Stromal cell of bone marrow (primary cell): ENCODE results near the gene FGR.
"Not testable (repeated sequence)": the region's sequence is repeated elsewhere in the genome, so short reads cannot be mapped to it uniquely, and the experiment has no call there.

Experiments
- DNase-seq: peaks from one replicate; pipeline ENCODE4 v3.0.0-alpha.2; 2012; ENCODE audit warnings: low read depth

The FGR gene

DNA sequence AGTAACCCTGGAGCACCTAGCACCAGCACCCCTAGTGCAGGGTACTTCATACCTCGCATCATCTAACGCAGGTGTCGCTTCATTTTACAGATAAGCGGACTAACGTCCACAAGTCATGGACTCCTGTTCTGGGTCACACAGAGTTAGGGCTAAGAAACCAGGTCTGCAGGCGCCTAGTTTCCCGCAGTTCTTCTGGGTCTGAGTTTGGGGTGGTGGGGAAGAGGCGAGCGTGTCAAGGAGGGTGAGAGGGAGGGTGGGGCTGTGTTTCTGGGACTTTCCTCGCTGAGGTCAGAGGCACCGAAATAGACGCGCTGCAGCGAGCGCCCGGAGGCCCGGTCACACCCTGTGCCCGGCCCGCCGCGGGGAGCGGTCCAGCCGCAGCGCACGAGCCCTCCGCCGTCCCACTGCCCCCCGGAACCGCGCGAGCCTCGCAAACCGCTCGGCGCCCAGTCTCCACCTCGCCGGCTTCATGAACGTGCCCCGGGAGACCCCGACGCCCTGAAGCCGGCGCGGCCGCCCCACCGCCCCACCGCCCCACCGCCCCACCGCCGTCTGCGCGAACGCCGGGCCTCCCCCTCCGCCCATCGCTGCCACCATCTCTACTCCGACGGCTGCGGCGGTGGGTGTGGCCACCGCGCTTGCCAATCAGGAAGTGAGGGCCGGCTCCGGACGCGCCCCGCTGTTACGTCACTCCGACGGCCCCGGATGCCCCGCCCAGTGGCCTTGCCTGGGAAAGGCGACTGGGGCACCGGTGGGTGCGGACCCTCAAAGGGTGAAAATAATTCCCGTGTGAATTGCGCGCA lies 24.7 kb upstream of the FGR start:
- DNase-seq: peak; percentile 67

DNA sequence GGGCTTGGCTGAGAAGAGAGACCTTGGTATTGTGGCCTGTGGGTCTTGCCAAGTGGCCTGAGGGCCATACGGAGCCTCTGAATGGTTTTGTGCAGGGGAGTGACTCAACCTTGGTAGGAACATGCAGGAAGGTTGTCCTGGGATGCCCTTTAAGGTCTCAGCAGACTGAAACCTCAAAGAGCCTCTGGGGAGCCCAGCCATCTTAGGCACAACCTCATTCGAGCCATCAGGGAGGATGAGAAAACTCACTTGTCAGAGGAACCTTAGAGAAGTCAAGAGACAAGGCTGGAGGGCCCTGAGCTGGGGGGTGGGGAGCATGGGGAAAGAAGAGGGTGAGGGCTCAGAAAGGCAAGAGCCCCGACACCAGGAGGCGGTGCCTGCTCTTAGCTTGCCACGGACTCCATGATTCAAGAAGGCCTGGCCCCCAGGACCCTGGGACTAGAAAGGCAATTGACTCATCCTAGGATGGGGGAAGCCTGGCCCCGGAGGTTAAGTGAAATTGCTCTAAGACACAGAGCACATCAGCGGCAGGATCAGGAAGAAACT lies 24.0 kb upstream of the FGR start:
- DNase-seq: peak; percentile 78

DNA sequence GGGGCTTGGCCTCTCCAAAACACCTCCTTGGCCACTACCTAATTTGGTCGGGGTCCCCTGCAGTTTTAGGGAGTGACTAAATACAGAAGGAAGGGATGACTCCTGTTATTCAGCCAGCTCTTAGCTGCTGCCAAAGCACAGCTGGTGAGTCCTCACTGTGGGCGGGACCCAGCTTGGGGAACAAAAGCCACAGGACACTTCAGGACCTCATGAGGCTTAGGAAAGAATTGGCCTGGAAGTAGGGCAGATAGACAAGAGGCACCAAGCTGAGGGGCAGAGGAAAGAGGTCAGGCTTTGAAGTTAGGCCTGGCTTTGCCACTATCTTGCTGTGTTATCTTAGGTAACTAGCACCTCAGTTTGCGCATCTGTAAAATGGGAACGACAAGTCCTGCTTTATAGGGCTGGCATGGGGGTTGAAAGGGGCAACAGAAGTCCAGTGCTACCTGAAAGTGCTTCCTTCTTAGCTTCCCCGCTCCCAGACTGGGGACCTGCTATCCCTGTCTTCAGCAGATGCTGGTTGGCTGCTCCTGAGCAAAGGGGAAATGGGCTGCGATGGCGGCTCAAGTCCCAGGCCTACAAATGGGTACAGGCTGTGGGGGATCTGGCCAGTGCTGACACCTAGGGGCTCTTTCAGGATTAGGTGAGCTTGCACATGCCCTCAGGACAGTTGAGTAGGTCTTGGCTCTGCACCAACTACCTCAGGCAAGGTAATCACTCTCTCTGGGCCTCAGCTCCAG lies 21.3 kb upstream of the FGR start:
- peak; percentile 84 for DNase-seq

DNA sequence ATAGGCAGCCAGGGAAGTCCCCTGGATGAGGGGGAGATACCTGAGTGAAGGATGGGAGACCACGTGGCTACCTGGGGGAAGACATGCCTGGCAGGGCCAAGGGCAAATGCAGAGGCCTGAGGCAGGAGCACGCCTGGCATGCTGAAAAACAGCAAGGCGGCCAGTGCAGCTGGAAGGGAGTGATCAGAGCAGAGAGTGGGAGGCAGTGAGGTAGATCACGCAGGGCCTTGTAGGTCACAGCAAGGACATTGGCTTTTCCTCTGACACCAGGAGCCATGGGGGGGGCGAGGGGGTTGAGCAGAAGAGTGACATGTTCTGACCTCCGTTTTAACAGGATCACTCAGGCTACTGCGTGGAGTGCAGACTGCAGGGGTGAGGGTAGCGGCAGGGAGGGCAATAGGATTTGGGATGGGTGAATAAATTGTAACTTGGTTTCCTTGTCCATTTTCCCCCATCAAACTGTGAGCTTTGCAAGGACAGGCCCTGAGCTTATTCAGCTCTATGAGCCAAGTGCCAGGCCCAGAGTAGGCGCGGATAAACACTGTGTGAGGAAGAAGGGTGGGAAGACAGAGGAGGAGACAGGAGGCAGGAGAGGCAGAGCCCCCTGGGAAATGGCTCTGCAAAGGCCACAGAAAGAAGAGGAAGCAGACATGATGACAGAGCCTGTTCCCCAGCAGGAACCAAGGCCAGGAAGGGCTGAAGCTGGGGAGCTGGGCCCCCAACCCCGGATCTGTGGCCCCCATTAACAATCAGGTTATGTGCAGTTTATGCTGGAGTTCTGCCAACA lies 20.4 kb upstream of the FGR start:
- no peak for DNase-seq

DNA sequence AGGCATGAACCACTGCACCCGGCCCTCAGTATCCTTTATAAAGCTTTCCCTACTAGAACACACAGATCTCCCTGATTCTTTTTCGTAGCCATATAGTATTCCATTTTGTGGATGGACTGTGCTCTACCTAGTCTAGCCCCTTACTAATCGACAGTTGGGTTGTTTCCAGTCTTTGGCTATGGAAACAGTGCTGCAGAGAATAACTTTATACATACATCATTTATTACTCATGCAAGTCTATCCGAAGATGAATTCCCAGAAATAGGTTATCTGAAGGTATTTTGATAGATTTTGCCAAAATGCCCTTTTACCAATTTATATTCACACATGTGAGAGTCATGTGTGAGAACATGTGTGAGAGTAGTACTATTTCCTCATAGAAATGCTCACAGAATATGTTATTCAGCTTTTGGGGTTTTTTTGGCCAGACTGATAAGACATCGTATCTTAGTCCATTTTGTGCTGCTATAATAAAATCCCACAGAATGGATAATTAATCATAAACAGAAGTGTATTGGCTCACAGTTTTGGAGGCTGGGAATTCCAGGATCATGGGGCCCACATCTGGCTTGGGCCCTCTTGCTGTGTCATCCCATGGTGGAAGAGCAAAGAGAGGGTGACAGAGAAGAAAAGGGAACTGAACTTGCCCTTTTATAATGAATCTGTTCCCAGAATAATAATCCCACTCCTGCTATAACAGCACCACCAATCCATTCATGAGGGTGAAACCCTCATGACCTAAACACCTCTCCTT lies 17.3 kb upstream of the FGR start:
- DNase-seq: no peak

DNA sequence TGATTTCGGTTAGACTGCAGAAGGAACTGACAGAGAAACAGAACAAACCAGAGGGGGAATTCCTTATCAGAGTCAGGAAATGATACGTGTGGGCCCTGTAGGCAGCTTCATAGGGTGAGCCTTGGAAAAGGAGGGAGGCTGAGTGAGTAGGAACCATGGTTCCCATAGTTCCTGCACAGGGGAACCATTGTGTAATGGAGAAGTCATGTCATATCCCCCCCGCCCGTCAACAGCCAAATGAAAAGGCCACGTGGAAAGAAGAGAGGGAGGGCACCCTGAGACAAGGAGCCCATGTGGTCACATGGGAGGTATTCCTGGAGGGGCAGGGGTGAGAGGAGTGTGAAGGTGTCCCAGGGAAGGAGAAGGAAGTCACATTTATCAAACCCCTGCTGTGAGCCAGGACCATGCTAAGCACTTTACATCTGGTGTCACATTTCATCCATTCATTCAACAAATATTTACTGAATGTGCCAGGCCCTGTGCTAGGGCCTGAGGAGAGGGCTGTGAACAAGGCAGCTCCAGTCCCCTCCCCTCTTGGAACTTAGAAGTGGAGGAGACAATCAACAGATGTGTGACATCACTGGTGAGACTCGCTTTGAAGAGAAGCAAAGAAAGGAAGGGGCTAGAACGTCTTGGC lies 15.7 kb upstream of the FGR start:
- DNase-seq: no peak

DNA sequence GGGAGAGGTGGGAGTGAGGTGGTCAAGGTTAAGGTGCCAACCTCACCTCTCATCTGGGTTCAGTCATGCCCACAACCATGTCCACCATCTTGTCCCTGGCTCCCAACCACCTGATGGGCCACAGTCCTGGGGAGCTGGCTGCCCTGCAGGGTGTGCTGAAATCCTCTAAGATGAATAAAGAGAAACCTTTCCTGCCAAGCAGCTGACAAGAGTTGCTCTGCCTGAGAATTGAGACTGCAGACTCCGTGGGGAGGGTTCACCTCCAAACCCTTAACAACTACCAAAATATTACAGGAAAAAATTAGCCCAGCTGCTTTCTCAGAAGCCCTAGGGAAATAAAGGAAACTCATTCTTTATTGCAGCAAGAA lies 15.2 kb upstream of the FGR start:
- no peak for DNase-seq

DNA sequence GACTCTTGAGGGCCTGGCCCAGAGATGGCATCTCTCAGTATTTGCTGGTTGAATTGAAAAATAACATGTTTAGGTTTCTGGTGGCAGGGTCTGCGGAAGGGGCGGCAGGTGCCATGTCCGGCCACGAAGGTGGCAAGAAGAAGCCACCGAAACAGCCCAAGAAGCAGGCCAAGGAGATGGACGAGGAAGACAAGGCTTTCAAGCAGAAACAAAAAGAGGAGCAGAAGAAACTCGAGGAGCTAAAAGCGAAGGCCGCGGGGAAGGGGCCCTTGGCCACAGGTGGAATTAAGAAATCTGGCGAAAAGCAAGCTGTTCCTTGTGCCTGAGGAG lies 14.3 kb upstream of the FGR start:
- no peak for DNase-seq

DNA sequence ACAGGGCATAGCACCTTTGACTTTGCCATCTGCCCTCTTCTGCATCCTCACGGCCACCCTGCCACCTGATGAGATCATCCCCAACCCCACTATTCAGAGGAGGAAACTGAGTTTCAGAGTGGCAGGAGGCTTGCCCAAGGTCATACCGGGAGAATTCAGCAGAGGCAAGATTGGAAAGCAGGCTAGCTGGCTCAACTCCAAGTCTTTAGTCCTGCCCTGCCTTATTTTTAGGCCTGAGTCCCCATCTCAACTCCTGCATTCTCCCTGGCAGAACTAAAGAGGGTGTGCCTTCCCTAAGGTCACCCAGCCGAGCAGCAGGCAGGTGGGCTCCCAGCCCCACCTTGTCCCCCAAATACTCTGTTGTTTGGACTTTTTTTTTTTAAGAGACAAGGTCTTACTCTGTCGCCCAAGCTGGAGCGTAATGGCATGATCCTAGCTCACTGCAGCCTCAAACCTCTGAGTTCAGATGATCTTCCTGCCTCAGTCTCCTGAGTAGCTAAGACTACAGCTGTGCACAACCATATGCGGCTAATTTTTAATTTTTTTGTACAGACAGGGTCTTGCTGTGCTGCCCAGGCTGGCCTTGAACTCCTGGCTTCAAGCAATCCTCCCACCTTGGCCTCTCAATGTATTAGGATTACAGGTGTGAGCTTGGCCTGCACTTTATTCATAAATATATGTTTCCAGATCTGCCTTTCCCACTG lies 13.8 kb upstream of the FGR start:
- DNase-seq: no peak

DNA sequence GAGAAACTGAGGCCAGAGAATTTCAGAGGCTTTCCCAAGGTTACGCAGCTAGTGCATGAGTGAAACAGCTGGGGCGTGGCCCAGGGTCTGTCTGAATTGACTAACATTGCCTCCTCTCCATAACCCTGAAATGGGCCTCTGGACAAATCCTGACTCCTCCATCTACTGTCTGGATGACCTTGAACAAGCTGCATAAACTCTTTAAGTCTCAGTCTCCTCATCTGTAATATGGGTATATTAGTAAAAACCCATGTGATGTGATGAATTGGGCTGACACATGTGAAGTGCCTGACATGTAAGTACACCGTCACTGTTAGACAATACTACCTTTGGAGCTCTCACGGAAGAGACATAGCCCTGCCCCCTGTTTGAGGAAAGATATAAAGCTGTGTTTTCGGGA lies 12.3 kb upstream of the FGR start:
- no peak for DNase-seq

DNA sequence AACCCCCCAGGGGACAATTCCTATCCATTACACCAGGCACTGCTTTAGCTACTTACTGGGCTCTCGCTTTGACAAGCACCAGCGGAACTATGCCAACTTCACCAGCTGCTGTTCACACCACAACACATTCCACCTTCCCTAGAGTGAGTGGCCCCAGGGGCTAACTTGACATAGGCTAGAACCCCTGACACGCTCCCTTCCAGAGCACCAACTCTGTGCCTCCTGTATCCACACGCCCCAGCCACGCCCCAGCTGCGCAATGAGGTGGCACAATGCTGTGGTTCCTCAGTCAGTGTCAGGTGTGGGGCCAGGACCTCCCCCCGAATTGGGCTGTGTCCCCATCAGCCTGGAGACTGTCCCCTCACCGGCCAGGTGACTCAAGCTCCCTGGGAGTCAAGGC lies 11.7 kb upstream of the FGR start:
- no peak for DNase-seq

DNA sequence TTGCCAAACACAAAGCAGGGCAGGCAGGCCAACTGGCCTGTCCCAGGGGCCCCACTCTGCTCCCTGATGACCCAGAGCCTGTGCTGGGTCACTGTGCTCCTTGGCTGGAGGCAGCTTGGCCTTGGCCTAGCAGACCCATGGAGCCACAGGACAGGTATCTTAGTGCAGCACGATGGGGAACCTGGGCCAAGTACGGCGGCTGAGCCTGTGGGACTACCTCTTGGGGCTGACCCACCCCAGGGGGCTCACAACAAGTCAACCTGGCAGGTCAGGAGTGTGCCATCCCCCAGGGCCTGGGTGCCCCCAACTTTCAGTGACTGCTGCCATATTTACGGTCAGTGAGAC lies 10.1 kb upstream of the FGR start:
- DNase-seq: no peak

DNA sequence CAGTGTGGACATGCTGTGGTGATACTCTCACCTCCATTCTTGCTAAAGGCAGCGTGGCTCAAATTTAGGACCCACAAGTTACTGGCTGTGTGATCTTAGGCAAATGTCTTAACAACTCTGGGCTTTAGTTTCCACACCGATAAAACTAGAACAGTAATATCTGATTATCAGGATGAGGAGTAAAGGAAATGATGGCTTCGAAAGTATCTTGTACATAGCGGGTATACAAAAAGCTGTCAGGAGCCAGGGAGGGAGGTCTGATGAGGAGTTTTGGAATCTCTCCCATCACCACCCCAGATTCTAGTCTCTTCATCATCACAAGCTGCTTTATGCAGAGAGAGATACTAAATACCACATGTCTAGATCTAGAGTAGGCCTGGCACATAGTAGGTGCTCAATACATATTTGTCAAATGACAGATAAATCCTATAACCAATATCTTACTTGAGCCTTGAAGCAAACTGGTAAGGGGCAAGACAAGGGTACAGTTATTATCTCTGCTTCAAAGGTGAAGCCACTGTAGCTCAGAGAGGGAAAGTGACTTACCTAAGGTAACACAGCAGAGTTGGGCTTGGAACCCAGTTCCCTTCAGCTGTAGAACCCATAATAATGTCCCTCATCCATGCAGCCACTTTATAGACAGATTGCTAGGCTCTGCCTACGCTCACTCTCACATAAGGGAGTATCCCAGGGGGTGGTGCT lies 9.5 kb upstream of the FGR start:
- DNase-seq: no peak

DNA sequence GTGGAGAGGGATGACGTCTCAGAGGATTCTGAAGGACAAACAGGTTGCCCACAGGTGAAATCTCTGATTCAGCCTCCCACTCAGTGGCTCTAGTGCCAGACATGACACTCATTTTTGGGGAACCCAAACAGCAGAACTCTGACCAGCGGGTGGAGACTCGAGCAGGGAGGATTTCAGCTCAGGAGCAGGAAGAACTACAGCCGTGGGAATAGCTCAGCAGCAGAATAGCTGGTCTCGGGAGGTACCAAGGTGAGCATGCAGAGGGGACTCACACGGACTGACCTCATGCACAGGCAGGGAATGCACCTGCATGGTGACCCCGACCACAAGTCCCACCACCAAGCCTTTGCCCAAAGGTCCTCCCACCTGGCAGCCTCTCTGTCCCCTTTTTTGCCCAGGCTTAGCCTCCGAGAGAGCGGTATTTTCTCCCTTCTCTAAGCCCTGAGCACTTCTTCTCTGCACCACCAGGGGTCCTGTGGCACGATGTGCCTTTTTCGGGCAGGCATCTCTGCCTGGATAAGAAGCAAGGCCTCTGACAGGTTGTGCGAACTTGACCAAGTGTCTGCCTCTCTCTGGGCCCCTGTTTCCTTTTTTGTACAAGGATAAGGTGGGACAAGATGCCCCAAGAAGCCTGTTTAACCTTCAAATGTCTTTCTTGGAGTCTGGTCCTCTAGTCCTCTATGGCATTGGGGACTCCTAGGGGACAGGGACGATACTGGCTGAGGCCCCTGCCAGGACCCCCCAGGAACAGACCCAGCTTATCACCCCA lies 8.8 kb upstream of the FGR start:
- peak; percentile 38 for DNase-seq

DNA sequence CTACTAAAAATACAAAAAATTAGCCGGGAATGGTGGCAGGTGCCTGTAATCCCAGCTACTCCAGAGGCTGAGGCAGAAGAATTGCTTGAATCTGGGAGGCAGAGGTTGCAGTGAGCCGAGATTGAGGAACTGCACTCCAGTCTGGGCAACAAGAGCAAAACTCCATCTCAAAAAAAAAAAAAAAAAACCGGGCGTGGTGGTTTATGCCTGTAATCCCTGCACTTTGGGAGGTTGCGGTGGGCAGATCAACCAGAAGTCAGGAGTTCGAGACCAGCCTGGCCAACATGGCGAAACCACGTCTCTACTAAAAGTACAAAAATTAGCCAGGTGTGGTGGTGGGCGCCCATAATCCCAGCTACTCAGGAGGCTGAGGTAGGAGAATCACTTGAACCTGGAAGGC lies 5.5 kb upstream of the FGR start:
- not testable (repeated sequence) for DNase-seq

DNA sequence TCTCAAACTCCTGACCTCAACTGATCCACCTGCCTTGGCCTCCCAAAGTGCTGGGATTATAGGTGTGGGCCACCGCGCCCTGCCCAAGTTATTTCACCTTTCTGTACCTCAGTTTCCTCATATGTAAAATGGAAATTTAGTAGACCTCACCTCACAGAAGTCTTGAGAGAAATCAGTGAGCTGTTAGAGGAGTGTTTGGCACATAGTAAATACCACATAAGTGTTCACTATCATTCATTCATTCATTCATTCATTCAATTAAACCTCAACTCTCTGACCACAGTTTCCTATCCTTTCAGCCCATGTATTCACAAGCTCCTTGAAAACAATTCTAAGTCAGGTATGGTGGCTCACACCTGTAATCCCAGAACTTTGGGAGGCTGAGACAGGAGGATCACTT lies 3.8 kb upstream of the FGR start:
- no peak for DNase-seq

DNA sequence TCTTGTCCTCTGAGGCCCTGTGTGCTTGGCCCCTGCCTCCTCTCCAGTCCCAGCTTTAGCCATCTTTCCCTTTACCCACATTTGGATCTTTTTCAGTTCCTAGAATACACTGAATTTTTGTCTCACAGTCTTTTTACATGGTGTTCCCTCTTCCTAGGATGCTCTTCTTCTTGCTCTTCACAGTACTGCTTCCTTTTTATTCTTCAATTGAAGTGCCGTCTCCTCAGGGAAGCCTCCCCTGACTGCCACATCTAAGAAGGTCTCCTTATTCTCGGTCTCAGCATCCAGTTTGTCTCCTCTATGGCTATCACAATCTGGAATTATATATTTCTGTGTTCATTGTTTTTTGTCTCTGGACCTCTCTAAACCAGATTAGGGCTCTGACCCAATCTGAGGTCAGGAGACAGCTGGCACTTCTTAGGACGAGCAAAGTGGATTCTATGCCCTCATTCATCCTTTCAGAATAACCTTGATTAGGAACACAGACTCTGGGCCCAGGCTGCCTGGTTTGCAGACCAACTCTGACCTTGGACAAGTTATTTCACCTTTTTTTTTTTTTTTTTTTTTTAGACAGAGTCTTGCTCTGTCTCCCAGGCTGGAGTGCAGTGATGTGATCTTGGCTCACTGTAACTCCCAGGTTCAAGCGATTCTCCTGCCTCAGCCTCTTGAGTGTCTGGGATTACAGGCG lies 3.2 kb upstream of the FGR start:
- no peak for DNase-seq

DNA sequence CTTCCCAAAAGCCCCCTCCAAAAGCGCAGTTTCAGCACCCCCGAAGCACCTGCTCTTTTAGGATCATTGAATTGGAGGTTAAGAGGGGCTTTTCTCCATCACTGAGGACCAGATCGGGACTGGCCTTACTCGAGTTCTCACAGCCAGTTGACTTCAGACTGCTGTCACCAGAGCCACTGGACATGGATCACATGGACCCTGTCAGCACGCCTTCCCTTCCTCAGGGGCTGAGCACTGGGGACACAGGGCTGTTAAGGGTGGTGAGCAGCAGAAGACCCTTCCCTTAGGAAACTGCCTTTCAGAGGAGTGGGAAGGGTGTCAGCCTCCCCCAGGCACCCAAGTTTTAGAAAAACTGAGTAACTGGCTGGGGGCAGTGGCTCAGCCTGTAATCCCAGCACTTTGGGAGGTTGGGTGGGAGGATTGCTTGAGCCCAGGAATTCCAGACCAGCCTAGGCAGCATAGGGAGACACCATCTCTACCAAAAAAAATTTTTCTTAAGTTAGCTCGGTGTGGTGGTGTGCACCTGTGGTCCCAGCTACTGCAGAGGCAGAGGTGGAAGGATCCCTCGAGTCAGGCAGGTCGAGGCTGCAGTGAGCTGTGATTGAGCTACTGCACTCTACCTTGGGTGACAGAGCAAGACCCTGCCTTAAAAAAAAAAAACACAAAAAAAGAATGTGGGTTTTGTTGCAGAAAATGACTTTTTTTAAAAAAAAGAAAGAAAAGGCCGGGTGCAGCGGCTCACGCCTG lies 584 bp upstream of the FGR start:
- DNase-seq: no peak
